Right renal cortex interstitium (tissue), 3 donors: ENCODE results near the gene CYTH3. TPM values are rescaled to one million over a fixed set of nuclear protein-coding genes. Genes with fewer than 3 reads are reported as not detected.
"Not testable (repeated sequence)": the region's sequence is repeated elsewhere in the genome, so short reads cannot be mapped to it uniquely, and the experiment has no call there.

Experiments used
- DNase-seq, 3 donors: peaks; one replicate each; pipeline ENCODE4 v3.0.0-alpha.2; 2013; ENCODE audit warnings: low read depth in 3 of 3, low spot score in 2 of 3
- polyA plus RNA-seq, 3 donors: library from polyadenylated mRNA; unstranded; fragments of 120-200 nt; gene quantifications; one replicate each; pipeline ENCODE4 v1.2.1, GENCODE V29; 2013; ENCODE audit not compliant: insufficient read length in 3 of 3

Gene CYTH3
- polyA plus RNA-seq, 3 donors: 33.0 to 36.2 (median 33.4) TPM

GRCh38 chr7:6158424-6159096, 113.9 kb downstream of the CYTH3 start:
- DNase-seq: no peak

DNA sequence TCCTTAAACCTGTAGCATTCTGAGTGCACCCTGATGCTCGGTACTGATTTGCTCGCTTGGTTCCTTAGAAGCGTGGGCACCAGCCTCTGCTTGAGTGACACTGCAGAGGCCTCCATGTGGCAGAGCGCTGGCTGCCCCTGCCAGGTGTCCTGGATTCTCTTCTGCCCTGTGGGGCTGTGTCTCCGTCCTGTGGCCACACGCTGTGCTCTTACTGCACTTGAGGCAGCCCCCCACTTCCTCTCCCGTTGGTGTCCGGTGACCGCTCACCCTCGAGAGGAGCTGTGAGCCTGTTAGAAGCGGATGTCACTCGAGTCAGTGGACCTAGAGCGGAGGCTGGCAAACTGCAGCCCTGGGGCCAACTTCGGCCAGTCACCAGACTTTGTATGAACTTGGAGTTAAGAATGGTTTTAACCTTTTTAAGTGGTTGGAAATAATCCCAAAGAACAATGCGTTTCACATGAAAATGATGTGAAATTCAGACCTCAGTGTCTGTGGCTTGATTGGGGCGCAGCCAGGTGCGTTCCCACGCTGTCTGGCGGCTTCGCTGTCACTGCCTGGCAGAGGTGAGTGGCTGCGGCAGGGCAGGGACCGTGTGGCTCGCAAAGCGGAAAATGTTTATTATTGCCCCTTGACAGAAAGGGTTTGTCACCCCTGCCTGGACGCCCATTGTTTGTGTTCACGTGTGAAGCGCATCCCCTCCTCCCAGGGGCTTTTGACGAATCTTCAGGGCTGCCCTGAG, 114.6 kb downstream of the CYTH3 start:
- no peak for DNase-seq

DNA sequence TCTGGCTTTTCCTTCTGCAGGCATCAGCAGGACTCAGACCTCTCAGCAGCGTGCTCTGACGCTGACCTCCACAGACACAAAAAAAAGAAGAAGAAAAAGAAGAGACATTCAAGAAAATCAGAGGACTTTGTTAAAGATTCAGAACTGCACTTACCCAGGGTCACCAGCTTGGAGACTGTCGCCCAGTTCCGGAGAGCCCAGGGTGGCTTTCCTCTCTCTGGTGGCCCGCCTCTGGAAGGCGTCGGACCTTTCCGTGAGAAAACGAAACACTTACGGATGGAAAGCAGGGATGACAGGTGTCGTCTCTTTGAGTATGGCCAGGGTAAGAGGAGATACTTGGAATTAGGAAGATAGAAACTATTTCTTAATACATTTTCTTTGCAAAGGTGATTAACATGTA, 115.7 kb downstream of the CYTH3 start:
- no peak for DNase-seq

DNA sequence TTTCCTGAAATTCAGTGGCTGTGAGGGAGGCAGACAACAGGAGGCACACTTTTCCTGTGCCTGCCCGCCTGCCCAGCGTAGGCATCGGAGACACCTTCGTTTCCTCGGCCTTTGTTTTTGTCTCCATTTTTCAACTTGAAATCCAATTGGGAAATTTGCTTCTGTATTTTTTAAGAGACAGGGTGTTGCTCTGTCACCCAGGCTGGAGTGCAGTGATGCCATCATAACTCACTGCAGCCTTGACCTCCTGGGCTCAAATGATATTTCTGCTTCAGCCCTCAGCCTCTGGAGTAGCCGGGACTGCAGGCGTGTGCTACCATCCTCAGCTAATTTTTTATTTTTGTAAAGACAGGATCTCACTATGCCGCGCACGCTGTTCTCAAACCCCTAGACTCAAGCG, 116.8 kb downstream of the CYTH3 start:
- no peak for DNase-seq

- DNase-seq: no peak
Observed at GRCh38 chr7:6154542-6155404, 117.7 kb downstream of the CYTH3 start.

GRCh38 chr7:6153646-6154541, 118.5 kb downstream of the CYTH3 start:
- no peak for DNase-seq

GRCh38 chr7:6151994-6152735, 120.3 kb downstream of the CYTH3 start:
- no peak for DNase-seq

DNA sequence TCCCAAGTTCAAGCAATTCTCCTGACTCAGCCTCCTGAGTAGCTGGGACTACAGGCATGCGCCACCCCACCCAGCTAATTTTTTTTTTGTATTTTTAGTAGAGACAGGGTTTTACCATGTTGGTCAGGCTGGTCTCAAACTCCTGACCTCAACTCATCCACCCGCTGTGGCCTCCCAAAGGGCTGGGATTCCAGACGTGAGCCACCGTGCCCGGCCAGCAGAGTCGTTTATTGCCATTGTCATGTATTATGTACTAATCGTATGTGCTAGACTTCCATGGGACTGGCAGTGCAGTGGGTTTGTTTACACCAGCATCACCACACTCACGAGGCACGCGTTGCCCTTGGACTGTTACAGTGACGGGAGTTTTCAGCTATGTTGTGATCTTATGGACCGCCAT, 120.9 kb downstream of the CYTH3 start:
- not testable (repeated sequence) for DNase-seq

DNA sequence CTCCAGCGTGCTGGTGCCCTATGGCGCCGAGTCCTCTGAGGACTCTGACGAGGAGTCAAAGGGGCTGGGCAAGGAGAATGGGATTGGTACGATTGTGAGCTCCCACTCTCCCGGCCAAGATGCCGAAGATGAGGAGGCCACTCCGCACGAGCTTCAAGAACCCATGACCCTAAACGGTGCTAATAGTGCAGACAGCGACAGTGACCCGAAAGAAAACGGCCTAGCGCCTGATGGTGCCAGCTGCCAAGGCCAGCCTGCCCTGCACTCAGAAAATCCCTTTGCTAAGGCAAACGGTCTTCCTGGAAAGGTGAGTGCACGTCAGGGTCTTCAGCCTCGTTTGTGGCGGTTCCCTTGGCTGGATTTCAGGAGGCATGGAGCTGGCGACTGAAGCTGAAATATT, 122.4 kb downstream of the CYTH3 start:
- no peak for DNase-seq

DNA sequence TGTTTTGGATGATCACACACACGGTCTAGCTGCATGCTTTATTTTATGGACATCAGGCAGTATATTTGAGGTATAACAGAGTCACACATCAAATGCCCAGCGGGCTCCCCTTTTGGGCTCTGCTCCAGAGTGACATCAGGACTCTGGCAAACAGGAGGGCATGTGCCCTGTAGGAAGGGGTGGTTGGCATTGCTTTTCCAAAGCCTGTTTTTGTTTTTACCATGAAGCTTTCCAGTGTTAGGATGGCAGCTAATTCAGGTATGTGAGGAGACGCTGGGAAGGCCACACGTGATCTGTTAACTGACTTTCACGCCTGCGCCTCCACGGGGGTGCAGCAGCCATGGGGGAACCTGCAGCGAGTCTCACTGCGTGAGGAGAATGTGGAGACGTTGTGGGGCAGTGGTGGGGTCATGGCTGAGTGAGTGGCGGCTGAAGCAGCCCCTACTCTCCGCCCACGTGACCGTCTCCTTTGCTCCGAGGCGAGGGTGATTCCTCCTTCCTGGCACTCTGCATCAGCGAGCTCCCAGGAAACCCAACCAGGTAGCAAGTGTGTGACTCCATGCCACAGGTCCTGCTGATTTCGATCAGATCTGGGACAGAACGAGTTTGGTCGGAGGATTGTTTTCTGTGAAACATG, 123.6 kb downstream of the CYTH3 start:
- DNase-seq: no peak

DNA sequence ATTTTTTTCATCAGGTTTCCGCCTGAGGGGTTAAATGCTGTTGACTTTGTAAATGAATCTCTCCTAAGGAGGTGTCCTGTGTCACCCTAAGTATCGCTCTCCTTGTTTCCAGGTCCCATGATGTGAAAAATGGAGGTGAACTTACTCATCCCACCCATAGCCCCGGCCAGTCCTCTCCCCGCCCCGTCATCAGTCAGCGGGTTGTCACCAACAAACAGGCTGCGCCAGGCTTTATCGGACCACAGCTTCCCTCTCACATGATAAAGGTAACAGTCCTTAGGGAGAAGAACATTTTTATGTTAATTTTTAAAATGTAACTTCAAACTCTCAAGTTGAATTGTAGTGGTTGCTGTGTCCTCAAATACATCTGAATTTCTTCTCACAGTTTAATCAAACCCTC, 124.8 kb downstream of the CYTH3 start:
- no peak for DNase-seq

- no peak for DNase-seq
Observed at GRCh38 chr7:6146666-6147065, 125.8 kb downstream of the CYTH3 start.

DNA sequence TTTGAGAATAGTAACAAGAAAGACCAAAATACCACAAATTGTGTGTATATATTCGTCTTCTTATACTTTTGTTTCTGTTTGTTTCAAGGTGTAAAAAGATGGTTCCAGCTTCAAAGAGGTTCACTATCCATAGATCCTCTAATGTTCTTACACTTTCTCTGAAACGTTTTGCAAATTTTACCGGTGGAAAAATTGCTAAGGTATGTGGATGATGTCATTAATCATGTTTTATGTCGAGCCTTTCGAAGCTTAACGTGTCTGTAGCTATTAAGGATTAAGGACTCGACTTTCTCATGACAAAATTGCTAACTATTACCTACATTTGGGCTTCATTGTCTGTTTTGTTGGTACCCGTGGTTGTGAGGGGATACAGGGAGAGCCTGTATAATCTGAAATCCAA, 128.4 kb downstream of the CYTH3 start:
- no peak for DNase-seq

GRCh38 chr7:6142871-6143380, 129.5 kb downstream of the CYTH3 start:
- no peak for DNase-seq

DNA sequence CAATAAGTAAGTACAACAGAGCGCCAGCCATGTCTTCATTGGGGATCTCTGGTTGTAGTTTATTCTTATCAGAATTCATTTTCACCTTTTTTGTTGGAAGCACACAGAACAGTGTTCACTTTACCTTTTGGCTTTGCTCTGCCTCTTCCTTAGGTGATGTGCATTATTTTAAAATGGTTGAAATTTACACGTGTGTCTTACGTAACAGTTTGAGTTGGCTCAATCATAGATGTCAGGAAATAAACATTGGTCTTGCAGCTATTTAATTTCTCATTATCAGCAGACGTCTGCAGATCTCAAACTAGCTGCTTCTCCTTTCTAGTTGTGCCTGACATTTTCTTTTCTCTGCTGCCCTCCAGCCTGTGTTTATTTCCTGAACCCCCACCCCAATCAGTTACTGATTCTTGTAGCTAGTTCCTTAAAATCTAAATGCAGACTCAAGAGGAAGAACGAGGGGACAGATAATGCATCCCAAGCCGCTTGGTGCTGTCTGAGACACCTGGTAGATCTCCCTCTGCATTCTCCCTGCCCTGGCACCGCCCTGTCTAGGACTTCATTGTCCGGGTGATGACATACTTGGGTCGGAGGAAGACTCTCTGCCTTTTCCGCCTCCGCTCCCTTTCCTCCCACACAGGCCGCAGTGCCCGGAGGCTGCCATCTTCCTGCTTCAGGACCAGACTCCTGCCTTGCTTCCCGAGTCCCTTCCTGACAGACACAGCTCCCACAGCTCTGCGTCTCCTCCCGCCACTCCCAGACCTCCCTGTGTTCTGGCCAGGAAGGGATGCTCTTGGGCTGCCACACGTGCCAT, 133.0 kb downstream of the CYTH3 start:
- no peak for DNase-seq

DNA sequence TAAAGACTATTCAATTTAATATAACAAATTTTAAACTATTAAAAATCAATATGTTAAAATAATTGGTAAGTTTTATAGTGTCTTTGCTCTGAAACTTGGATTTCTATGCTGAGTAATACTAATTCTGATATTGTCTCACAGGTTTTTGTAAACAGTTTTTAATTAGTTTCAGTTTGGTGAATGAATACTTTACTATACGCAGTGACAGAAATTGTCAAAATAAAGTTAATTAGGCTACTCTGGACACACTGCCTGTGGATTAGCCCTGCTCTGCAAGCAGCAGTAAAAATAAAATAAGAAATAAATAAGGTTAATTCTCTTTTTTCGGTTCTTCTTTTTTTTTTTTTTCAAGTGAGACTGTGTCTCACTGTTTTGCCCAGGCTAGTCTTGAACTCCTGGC, 135.9 kb downstream of the CYTH3 start:
- DNase-seq: no peak

DNA sequence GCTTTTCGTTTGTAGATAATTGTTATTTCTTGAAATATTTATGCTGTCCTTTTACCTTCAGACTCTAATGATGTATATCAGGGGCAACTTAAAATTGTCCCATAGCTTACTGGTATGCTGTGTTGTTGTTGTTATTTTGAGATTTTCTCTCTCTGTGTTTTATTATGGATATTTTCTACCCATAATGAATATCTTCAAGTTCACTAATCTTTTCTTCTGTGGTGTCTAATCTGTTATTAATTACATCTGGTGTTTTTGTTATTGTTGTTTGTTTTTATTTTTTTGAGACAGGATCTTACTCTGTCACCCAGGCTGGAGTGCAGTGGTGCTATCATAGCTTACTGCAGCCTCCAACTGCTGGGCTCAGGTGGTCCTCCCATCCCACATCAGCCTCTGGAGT, 139.2 kb downstream of the CYTH3 start:
- DNase-seq: no peak

DNA sequence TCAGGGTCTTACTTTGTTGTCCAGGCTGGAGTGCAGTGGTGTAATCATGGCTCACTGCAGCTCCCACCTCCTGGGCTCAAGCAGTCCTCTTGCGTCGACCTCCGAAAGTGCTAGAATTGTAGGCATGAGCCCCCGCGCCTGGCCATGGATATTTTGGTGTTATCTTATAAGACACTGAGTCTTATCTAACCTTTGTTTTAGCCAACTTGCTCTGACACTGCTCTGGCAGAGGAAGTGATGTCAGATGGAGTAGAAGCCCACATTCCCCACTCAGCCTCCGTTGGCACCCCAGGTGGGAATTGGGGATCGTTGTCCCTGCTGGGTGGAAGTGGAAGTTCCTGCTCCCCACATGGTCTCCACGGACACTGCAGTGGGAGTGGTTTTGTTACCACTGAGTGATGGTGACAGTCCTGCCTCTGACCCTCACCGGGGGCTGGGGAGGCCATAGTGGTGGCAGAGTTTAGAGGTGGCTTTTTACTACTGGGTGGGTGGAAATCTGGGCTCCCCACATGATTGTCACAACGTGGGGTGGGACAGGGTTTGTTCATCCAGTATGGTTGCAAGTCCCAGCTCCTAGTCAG, 142.3 kb downstream of the CYTH3 start:
- no peak for DNase-seq
